ENCODE measurements around the gene LAMTOR4. TPM values are rescaled to one million over a fixed set of nuclear protein-coding genes. Genes with fewer than 3 reads are reported as not detected.
"Not testable (repeated sequence)": the region's sequence is repeated elsewhere in the genome, so short reads cannot be mapped to it uniquely, and the experiment has no call there.

Gene LAMTOR4
- total RNA-seq, 1 donor from 2014 or later, result 105 TPM

GRCh38 chr7:100128637-100128963 is 20.1 kb upstream of the LAMTOR4 start:
- H3K4me3 ChIP-seq, result no peak overlapping the region
- no peaks in the 10 kb centered on the region for H3K36me3 ChIP-seq
- no peak for TF ChIP-seq CTCF (IDR thresholded peaks at IDR 0.05)
- peaks cover 16% of the 10 kb centered on the region for H3K4me1 ChIP-seq
- intact Hi-C loops (cut with DNase I), result no loop called here
- no peak overlapping the region for H3K27ac ChIP-seq
- H3K9me3 ChIP-seq, result no peaks in the 10 kb centered on the region
- no peak for DNase-seq
- no peaks in the 10 kb centered on the region for H3K27me3 ChIP-seq
- no peak for ATAC-seq

GRCh38 chr7:100130220-100130607 is 18.5 kb upstream of the LAMTOR4 start:
- H3K4me3 ChIP-seq, H3K27ac ChIP-seq, H3K9me3 ChIP-seq, H3K27me3 ChIP-seq, ATAC-seq, H3K36me3 ChIP-seq, DNase-seq: not testable (repeated sequence)
- intact Hi-C loops (cut with DNase I), result loop anchor here (10.0 kb wide), 1 partner anchor 85 kb away; the partner anchor contains the start of gene PVRIG
- peaks cover 16% of the 10 kb centered on the region for H3K4me1 ChIP-seq

GRCh38 chr7:100130608-100131453 is 17.9 kb upstream of the LAMTOR4 start:
- peak; percentile 87 for TF ChIP-seq CTCF (IDR thresholded peaks at IDR 0.05)
- no peak overlapping the region for H3K27ac ChIP-seq
- ATAC-seq (peak; percentile 45), DNase-seq (peak; percentile 88)
- H3K4me3 ChIP-seq, result no peak overlapping the region
- H3K9me3 ChIP-seq, result no peaks in the 10 kb centered on the region
- no peaks in the 10 kb centered on the region for H3K27me3 ChIP-seq
- peaks cover 12% of the 10 kb centered on the region for H3K4me1 ChIP-seq
- no peaks in the 10 kb centered on the region for H3K36me3 ChIP-seq
- intact Hi-C loops (cut with DNase I), result loop anchor here (10.0 kb wide), 1 partner anchor 84 kb away; the partner anchor contains the start of gene PVRIG

- no peak for ATAC-seq
- Histone ChIP-seq H3K4me1 (peaks cover 6% of the 10 kb centered on the region), H3K27ac (no peak overlapping the region), H3K27me3 (no peaks in the 10 kb centered on the region), H3K9me3 (no peaks in the 10 kb centered on the region), H3K4me3 (no peak overlapping the region), H3K36me3 (no peaks in the 10 kb centered on the region)
- DNase-seq, result no peak
- intact Hi-C loops (cut with DNase I), result loop anchor here (10.0 kb wide), 1 partner anchor 83 kb away; the partner anchor contains the start of gene PVRIG
- no peak for TF ChIP-seq CTCF (IDR thresholded peaks at IDR 0.05)
Observed at GRCh38 chr7:100132126-100132525, 16.6 kb upstream of the LAMTOR4 start.

- Histone ChIP-seq H3K27ac (no peak overlapping the region), H3K27me3 (no peaks in the 10 kb centered on the region), H3K36me3 (no peaks in the 10 kb centered on the region), H3K4me1 (peaks cover 6% of the 10 kb centered on the region), H3K9me3 (no peaks in the 10 kb centered on the region), H3K4me3 (no peak overlapping the region)
- peak; percentile 91 for ATAC-seq
- TF ChIP-seq CTCF (IDR thresholded peaks at IDR 0.05), result peak; percentile 77
- no peak for DNase-seq
- intact Hi-C loops (cut with DNase I), result loop anchor here (10.0 kb wide), 1 partner anchor 82 kb away; the partner anchor contains the start of gene PVRIG
Observed at GRCh38 chr7:100132697-100133151, 16.0 kb upstream of the LAMTOR4 start.

Data from upper lobe of right lung (tissue), 1 donor.